KMS-11 (cell line): ENCODE data around the gene CTIF.
A peak's percentile ranks its signal among the peaks of the same experiment; 100 is the strongest.

Experiments
- H2AFZ ChIP-seq: fragments of 200-600 bp; sonication (generic); 2 replicates; pipeline ENCODE4 v1.6.1; 2016; ENCODE audit warnings: antibody characterized with exemption, mixed run types, low read depth
- H3K27ac ChIP-seq: fragments of 200-600 bp; sonication (generic); 2 replicates; pipeline ENCODE4 v1.6.1; 2016; ENCODE audit warnings: mild to moderate bottlenecking, mixed run types
- H3K27me3 ChIP-seq: fragments of 200-600 bp; sonication (generic); 2 replicates; pipeline ENCODE4 v1.6.1; 2017; ENCODE audit warnings: mild to moderate bottlenecking, low read depth, mixed run types, moderate library complexity; ENCODE audit not compliant: insufficient read depth
- H3K36me3 ChIP-seq: fragments of 200-600 bp; sonication (generic); 2 replicates; pipeline ENCODE4 v1.6.1; 2017; ENCODE audit warnings: mild to moderate bottlenecking, mixed run types; ENCODE audit not compliant: insufficient read depth
- H3K4me1 ChIP-seq: fragments of 200-600 bp; sonication (generic); 2 replicates; pipeline ENCODE4 v1.6.1; 2016; ENCODE audit warnings: mild to moderate bottlenecking, low read depth, mixed run types; ENCODE audit not compliant: poor library complexity, severe bottlenecking
- H3K4me2 ChIP-seq: fragments of 200-600 bp; sonication (generic); 2 replicates; pipeline ENCODE4 v1.7.0; 2016; ENCODE audit warnings: mild to moderate bottlenecking, mixed run types
- H3K4me3 ChIP-seq: fragments of 200-600 bp; sonication (generic); IDR thresholded peaks from 2 replicates; pipeline ENCODE4 v1.6.1; 2017; ENCODE audit warnings: low read depth, low read length, mixed read lengths; ENCODE audit not compliant: insufficient read depth
- H3K79me2 ChIP-seq: fragments of 200-600 bp; sonication (generic); 2 replicates; pipeline ENCODE4 v1.6.1; 2016; ENCODE audit warnings: low read depth, mixed run types; ENCODE audit not compliant: insufficient read depth
- H3K9ac ChIP-seq: fragments of 200-600 bp; sonication (generic); 2 replicates; pipeline ENCODE4 v1.6.1; 2016; ENCODE audit warnings: mild to moderate bottlenecking, mixed run types
- H4K20me1 ChIP-seq: fragments of 200-600 bp; sonication (generic); 2 replicates; pipeline ENCODE4 v1.6.1; 2016; ENCODE audit warnings: mild to moderate bottlenecking, mixed run types; ENCODE audit not compliant: insufficient read depth
- TF ChIP-seq, protein P1 (sequence below): fragments of 200-600 bp; sonication (generic); conservative IDR thresholded peaks from 2 replicates; pipeline ENCODE4 v1.6.1; 2017; ENCODE audit warnings: low read depth, mild to moderate bottlenecking, antibody characterized with exemption, low read length, moderate library complexity, mixed read lengths

CTIF gene

DNA sequence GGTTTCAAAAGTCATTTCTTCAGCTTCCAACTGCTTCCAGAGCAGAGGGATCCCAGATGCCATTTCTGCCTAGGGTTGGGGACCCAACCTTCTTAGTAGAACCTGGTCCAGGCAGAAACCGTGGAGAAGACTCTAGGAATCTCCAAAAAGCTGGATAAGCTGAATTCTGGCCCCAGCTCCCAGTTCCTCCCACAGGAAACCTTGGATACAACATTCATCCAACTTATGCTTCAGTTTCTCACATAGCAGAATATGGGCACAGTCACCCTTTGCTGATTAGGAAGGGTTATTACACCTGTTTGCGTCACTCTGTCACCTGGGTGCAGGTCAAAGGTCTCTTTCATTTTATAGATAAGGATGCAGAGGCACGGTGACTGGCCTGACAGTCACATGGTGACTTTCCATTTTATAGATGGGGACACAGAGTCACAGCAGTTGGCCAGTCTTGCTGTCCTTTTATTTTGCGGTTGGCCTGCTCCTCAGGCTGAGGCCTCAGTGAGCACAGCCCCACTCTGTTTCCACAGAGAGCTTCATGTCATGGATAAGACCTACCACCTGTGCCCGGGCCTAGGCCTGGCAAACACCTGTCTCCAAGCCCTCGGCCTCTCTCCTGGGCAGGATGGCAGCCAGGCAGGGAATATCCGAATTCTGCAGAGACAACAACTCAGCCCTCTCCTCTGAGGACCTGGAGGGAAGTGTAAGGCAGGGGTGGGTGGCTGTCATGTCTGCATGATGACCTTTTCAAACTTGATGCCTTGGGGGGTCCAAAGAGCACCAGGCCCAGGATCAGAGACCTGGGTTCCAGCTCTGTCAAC is 263.1 kb downstream of the CTIF start:
- no peaks in the 10 kb centered on the region for H3K36me3 ChIP-seq
- no peaks in the 10 kb centered on the region for H3K79me2 ChIP-seq
- H3K9ac ChIP-seq = no peak overlapping the region; the same call in 1 of the 2 replicates
- no peak overlapping the region for H3K4me3 ChIP-seq
- TF ChIP-seq, protein P1, sequence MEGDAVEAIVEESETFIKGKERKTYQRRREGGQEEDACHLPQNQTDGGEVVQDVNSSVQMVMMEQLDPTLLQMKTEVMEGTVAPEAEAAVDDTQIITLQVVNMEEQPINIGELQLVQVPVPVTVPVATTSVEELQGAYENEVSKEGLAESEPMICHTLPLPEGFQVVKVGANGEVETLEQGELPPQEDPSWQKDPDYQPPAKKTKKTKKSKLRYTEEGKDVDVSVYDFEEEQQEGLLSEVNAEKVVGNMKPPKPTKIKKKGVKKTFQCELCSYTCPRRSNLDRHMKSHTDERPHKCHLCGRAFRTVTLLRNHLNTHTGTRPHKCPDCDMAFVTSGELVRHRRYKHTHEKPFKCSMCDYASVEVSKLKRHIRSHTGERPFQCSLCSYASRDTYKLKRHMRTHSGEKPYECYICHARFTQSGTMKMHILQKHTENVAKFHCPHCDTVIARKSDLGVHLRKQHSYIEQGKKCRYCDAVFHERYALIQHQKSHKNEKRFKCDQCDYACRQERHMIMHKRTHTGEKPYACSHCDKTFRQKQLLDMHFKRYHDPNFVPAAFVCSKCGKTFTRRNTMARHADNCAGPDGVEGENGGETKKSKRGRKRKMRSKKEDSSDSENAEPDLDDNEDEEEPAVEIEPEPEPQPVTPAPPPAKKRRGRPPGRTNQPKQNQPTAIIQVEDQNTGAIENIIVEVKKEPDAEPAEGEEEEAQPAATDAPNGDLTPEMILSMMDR = no peak
- no peaks in the 10 kb centered on the region for H3K27me3 ChIP-seq
- H3K4me1 ChIP-seq = peaks cover 42% of the 10 kb centered on the region
- H3K27ac ChIP-seq = peak overlapping the region; percentile 32; the same call in 1 of the 2 replicates
- peak overlapping the region; percentile 70 for H3K4me2 ChIP-seq
- no peaks in the 10 kb centered on the region for H4K20me1 ChIP-seq
- H2AFZ ChIP-seq = no peak overlapping the region

DNA sequence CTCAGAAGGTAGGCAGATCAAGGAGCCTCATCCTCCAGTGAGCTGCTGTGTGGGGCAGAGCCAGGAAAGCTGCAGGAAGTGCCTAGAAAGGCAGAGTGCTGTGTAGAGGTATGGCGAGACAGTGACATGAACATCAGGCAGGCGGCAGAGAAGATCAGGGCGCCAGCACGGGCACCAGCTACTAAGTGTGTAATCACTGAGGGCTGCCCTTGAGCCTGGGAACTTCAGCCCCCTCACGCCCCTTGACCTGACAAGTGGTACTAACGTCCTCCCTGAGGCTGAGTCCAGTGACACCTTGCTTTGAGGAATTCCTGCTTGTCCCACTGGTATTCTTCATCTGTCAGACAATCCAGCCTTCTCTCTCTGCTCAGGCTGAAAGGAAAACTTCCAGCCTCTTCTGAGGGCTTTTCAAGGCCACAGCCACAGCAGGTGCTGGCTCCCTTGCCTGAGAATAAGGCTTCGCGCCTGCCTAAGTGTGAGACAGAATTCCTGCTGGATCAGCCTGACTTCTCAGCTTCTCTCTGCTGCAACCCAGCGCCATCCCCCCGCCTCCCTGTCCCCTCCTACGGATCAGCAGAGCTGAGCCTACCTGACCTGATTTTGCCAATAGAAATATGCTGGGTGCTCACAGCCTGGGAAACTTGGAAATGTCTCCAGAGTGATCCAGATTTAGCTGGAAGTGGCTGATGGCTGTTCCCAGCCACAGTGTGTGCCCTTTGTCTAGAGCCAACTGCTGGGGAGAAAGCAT is 263.9 kb downstream of the CTIF start:
- Histone ChIP-seq H3K4me1 (peaks cover 45% of the 10 kb centered on the region), H3K4me3 (no peak overlapping the region), H3K4me2 (peak overlapping the region; percentile 70; the same call in 1 of the 2 replicates), H3K27me3 (no peaks in the 10 kb centered on the region), H2AFZ (no peak overlapping the region), H4K20me1 (no peaks in the 10 kb centered on the region), H3K27ac (no peak overlapping the region), H3K9ac (no peak overlapping the region), H3K36me3 (no peaks in the 10 kb centered on the region), H3K79me2 (no peaks in the 10 kb centered on the region)
- TF ChIP-seq, protein P1 = no peak

DNA sequence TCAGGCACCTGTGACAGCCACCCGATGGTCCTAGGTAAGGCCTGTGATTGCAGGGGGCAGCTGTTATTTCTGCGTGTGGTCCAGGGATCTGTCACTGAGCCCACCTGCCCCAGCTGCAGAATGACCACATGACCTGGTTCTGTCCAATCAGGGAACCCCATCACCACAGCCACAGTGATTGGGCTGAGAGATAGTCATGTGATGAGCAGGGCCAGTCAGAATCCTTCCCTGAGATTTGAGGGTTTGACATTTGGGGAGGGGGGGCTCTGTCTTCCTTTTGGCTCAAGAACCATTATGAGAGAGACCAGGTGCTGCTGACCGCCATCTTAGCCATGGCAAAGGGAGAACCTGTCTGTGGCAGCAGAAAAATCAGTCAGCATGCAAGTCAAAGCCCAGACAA is 264.7 kb downstream of the CTIF start:
- H3K4me3 ChIP-seq = no peak overlapping the region
- peaks cover 45% of the 10 kb centered on the region for H3K4me1 ChIP-seq
- H4K20me1 ChIP-seq = no peaks in the 10 kb centered on the region
- no peak overlapping the region for H2AFZ ChIP-seq
- no peak overlapping the region for H3K4me2 ChIP-seq
- no peaks in the 10 kb centered on the region for H3K27me3 ChIP-seq
- TF ChIP-seq, protein P1 = no peak
- no peaks in the 10 kb centered on the region for H3K79me2 ChIP-seq
- no peak overlapping the region for H3K27ac ChIP-seq
- H3K36me3 ChIP-seq = no peaks in the 10 kb centered on the region
- H3K9ac ChIP-seq = no peak overlapping the region

DNA sequence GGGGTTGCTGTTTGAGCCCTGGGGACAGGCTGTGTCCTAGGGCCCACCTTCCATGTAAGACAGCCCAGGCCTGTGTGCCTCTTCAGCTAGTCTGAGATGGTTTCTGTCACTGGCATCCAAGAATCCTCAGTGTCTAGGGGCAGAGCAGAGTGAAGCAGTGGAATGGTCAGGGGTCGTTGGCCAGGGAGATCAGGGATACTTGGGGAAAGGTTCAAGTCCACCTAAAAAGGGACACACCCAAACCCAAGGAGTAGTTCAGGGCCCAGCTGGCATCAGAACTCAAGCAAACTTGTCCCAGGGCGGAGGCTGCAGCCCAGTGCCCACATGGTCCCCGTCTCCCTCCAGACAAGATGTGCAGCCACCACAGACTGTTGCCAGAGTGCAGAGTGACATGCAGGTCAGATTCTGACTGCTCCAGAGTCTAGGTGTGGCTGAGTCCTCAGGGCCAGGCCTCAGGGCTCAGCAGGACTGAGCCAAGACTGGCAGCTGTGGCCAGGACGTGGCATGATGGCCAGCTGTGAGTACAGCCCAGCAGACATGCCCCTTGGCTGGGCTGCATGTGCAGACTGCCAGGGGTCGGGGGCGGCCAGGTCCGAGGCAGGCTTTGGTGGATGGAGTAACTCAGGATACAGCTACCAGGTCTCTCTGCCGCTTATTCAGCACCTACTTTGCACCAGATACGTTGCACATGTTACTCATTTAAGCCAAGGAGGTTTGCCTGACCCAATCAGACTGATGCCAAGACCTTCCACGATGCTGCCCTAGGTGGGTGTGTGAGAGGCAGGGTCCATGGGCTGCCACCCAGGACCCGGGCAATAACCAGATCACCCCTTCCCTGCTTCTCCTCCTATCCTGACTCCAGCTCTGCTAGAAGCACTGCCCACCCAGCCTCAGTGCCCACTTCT is 265.4 kb downstream of the CTIF start:
- H3K4me1 ChIP-seq = peaks cover 45% of the 10 kb centered on the region
- TF ChIP-seq, protein P1 = no peak
- H2AFZ ChIP-seq = no peak overlapping the region
- H3K9ac ChIP-seq = no peak overlapping the region
- H3K79me2 ChIP-seq = no peaks in the 10 kb centered on the region
- no peak overlapping the region for H3K4me3 ChIP-seq
- H3K36me3 ChIP-seq = no peaks in the 10 kb centered on the region
- H3K4me2 ChIP-seq = no peak overlapping the region
- H4K20me1 ChIP-seq = no peaks in the 10 kb centered on the region
- no peak overlapping the region for H3K27ac ChIP-seq
- no peaks in the 10 kb centered on the region for H3K27me3 ChIP-seq
